Ovary (tissue), 3 donors: Measurements from ENCODE around the gene COBL.

Source experiments
- CTCF ChIP-seq, 3 donors: fragments of 450-650 bp in 2 of 3; fragments of 200-600 bp in 1 of 3; IDR thresholded peaks; one replicate each; pipeline versions ENCODE4 v1.5.1 to v1.8.0; 2016 to 2022; ENCODE audit warnings: antibody characterized with exemption in 3 of 3, mild to moderate bottlenecking in 1 of 3
- EP300 ChIP-seq: sonication (generic); formaldehyde crosslinking; IDR thresholded peaks from one replicate; pipeline ENCODE4 v1.6.1; 2017; ENCODE audit warnings: antibody characterized with exemption
- donor health status: DM: no; HTN: no; CAD: no.

GRCh38 chr7:51108134-51108533 is 208.5 kb downstream of the COBL start:
- TF ChIP-seq EP300, result no peak
- no peak for TF ChIP-seq CTCF (IDR thresholded peaks at IDR 0.05)
